Measurements from ENCODE around the gene ZC3HAV1.
A peak's percentile ranks its signal among the peaks of the same experiment; 100 is the strongest.
"Not testable (repeated sequence)": the region's sequence is repeated elsewhere in the genome, so short reads cannot be mapped to it uniquely, and the experiment has no call there.

The ZC3HAV1 gene

DNA sequence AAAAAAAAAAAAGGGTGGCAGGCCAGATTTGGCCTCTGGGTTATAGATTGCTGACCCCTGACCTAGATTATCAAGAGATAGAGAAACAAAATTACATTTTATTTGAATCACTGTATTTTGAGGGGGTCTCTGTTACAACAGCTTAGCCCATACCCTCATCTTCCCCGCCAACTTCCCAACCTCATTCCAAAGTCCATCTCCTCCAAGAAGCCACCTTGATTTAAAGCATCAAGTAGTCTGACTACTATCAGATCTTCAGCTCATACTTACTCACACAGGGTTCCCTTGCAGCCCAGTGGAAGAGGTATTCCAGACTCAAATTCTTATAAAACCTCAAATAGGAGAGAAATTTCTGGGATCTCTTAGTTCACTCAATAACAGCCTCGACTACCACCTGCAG, 20.4 kb downstream of the ZC3HAV1 start:
- no peak overlapping the region for H3K4me3 ChIP-seq
- no peak for DNase-seq (ENCODE audit: low spot score in 2 of 2)
- no peaks in the 10 kb centered on the region for H3K9me3 ChIP-seq
- H3K4me1 ChIP-seq = no peaks in the 10 kb centered on the region
- H3K36me3 ChIP-seq (replicated peaks) = peaks cover 46% of the 10 kb centered on the region
- in situ Hi-C loops (cut with MboI; ENCODE audit: low sequenced_read_pairs) = no loop called here
- no peaks in the 10 kb centered on the region for H3K27me3 ChIP-seq (ENCODE audit: low read depth)

DNA sequence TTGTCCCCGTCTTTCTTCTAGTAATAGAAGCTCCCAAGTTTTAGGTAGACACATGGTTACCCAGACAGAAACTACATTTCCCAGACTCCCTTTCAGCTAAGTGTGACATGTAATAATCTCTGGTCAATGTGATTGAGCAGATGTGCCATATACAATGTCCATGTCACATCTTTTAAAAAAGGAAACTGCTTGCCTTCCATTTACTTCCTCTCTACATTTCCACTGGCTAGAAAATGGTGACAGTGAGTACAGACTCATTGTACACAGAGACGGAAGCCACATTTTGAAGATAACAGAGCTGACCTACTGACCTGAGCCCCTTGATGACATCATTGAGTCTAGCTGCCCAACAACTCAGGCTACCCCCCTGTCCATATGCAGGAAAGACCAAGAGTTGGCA, 21.3 kb downstream of the ZC3HAV1 start:
- in situ Hi-C loops (cut with MboI; ENCODE audit: low sequenced_read_pairs) = no loop called here
- H3K27me3 ChIP-seq (ENCODE audit: low read depth) = no peaks in the 10 kb centered on the region
- no peak overlapping the region for H3K4me3 ChIP-seq
- no peak for DNase-seq (ENCODE audit: low spot score in 2 of 2)
- no peaks in the 10 kb centered on the region for H3K4me1 ChIP-seq
- H3K36me3 ChIP-seq (replicated peaks) = peaks cover 55% of the 10 kb centered on the region
- H3K9me3 ChIP-seq = no peaks in the 10 kb centered on the region

DNA sequence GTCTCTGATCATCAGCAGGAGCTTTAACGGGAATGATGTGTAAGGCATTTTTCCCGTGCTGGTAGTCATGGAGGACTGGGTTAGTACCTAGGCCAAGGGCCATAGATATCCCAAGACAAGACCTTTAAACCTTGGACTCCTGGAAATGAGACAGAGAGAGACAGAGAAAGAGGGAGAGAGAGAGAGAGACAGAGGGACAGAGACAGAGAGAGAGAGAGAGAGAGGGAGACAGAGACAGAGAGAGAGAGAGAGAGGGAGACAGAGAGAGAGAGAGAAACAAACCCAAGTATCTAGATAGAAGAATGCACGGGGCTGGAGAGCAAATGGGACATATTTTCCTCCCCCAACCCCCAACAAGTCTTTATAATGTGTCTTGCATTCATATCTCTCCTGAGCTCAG, 22.3 kb downstream of the ZC3HAV1 start:
- in situ Hi-C loops (cut with MboI; ENCODE audit: low sequenced_read_pairs) = no loop called here
- peaks cover 65% of the 10 kb centered on the region for H3K36me3 ChIP-seq (replicated peaks)
- no peaks in the 10 kb centered on the region for H3K4me1 ChIP-seq
- no peak overlapping the region for H3K4me3 ChIP-seq
- H3K9me3 ChIP-seq = no peaks in the 10 kb centered on the region
- H3K27me3 ChIP-seq (ENCODE audit: low read depth) = no peaks in the 10 kb centered on the region
- no peak for DNase-seq (ENCODE audit: low spot score in 2 of 2)

DNA sequence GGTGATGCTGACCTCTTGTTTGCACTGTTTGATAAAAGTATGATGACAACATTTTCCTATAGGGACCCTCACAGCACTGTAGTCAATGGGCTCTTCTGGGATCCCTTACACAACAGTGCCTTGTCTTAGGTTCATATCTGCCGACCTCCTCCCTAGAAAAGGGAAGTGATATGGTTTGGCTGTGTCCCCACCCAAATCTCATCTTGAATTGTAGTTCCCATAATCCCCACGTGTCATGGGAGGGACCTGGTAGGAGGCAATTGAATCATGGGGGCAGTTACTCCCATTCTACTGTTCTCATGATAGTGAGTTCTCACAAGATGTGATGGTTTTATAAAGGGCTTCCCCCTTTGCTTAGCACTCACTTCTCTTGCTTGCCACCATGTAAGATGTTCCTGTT, 23.1 kb downstream of the ZC3HAV1 start:
- Histone ChIP-seq H3K36me3 (replicated peaks) (peaks cover 73% of the 10 kb centered on the region), H3K4me3 (no peak overlapping the region), H3K27me3 (ENCODE audit: low read depth) (no peaks in the 10 kb centered on the region), H3K4me1 (no peaks in the 10 kb centered on the region), H3K9me3 (no peaks in the 10 kb centered on the region)
- DNase-seq (ENCODE audit: low spot score in 2 of 2) = no peak
- in situ Hi-C loops (cut with MboI; ENCODE audit: low sequenced_read_pairs) = no loop called here

DNA sequence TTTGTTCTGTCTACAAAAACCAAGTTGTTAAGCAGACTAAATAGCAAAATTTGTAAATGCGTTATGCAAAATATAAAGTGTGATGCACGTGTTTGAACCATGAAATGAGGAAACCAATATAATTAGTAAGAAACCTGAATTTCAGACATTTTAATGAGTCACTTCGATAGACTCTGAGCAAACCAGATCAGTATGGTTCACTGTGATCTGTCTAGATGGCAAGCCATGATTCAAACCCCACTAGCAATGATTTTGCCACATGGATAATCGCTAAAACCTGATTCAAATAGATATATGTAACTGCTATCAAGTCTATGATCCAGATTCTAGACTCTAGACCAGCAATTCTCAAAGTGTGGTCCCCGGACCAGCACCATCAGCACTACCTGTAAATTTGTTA, 24.8 kb downstream of the ZC3HAV1 start:
- in situ Hi-C loops (cut with MboI; ENCODE audit: low sequenced_read_pairs) = no loop called here
- peaks cover 84% of the 10 kb centered on the region for H3K36me3 ChIP-seq (replicated peaks)

DNA sequence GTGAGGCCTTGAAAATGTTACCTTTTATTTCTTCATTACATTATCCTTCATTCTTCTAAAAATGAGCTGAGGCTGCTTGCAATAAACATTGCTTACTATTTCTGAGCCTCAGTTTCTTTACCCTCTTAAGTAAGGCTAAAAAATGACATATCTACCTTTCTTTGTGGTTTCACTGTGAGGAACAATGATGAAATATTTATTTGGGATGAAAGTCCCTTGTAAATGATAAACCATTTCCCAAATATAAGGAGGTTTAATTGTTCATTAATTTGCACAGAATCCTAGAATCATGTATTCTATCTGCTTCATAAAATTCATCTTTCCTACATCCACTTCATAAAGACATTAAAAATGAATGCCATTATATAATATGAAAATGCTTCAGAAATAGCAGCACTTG, 27.9 kb downstream of the ZC3HAV1 start:
- Histone ChIP-seq H3K4me1 (no peaks in the 10 kb centered on the region), H3K4me3 (no peak overlapping the region), H3K9me3 (no peaks in the 10 kb centered on the region), H3K36me3 (replicated peaks) (peaks cover 83% of the 10 kb centered on the region), H3K27me3 (ENCODE audit: low read depth) (no peaks in the 10 kb centered on the region)
- in situ Hi-C loops (cut with MboI; ENCODE audit: low sequenced_read_pairs) = no loop called here
- DNase-seq (ENCODE audit: low spot score in 2 of 2) = no peak

More for the DNA sequence above, 24.8 kb downstream of the ZC3HAV1 start:
- Histone ChIP-seq H3K4me1 (no peaks in the 10 kb centered on the region), H3K27me3 (ENCODE audit: low read depth) (no peaks in the 10 kb centered on the region), H3K9me3 (no peaks in the 10 kb centered on the region), H3K4me3 (no peak overlapping the region)
- DNase-seq (ENCODE audit: low spot score in 2 of 2) = no peak

DNA sequence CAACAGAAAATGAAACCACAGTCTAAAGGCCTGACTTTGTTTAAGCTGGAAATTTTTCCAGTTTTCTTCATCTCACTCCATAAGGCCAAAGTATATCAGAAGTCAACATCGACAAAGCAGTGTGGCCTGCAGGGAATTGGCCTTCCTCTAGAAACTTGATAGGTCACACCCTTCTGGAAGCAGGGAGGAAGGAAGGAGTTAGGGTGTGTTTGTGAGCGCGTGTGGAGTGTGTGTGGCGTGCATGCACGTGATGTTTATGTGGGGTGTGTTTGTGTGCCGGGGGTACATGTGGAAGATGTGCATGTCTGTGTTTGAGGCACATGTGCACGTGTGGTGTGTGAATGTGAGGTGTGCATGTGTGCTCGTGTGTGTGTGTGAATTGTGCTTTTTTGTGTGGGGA, 28.6 kb downstream of the ZC3HAV1 start:
- DNase-seq (ENCODE audit: low spot score in 2 of 2) = no peak
- Histone ChIP-seq H3K4me1 (no peaks in the 10 kb centered on the region), H3K4me3 (no peak overlapping the region), H3K27me3 (ENCODE audit: low read depth) (no peaks in the 10 kb centered on the region), H3K9me3 (no peaks in the 10 kb centered on the region), H3K36me3 (replicated peaks) (peaks cover 86% of the 10 kb centered on the region)
- in situ Hi-C loops (cut with MboI; ENCODE audit: low sequenced_read_pairs) = no loop called here

DNA sequence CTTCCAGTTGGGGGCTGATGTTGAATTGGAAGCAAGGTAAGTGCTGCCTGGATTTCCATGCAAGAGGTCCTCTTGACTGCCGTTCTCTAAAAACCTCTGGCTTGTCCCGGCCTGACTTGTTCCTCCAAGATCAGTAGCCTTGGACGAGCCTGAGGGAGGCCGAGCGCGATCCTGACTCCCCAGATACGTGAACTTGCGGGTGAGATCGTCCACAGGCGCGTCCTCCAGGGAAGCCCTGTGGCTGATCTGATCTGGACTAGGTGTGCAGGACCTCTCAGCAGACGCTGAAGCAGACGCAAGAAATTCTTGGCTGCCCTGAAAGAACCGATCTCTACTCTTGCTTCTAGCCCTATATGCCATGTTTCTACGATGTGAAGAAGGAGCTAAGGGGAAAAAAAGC, 29.7 kb downstream of the ZC3HAV1 start:
- H3K9me3 ChIP-seq = no peaks in the 10 kb centered on the region
- H3K27me3 ChIP-seq (ENCODE audit: low read depth) = no peaks in the 10 kb centered on the region
- H3K4me3 ChIP-seq = no peak overlapping the region
- in situ Hi-C loops (cut with MboI; ENCODE audit: low sequenced_read_pairs) = loop anchor here (10.0 kb wide), 1 partner anchor 195 kb away; no protein-coding TSS in a partner anchor
- no peak for DNase-seq (ENCODE audit: low spot score in 2 of 2)
- peaks cover 80% of the 10 kb centered on the region for H3K36me3 ChIP-seq (replicated peaks)
- H3K4me1 ChIP-seq = no peaks in the 10 kb centered on the region

DNA sequence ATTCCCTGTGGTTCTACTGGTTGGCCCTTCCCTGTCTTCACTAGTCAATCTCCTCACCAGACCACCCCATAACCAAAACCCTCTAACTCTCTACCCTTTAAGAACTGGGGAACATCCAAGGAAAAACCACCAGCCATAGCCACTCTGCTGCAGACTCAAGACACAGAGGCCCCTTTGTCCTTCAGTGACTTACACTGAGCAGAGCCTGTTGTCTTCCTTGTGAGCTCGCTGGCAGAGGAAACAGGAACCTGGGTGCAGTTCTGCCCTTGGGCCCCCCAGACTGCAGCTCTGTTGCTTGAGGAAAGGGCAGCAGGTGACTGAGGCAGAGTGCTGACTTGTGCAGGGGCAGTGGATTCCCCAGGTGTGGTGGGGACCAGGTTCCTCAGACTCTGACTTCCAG, 30.6 kb downstream of the ZC3HAV1 start:
- H3K4me3 ChIP-seq = no peak overlapping the region
- peaks cover 78% of the 10 kb centered on the region for H3K36me3 ChIP-seq (replicated peaks)
- no peaks in the 10 kb centered on the region for H3K27me3 ChIP-seq (ENCODE audit: low read depth)
- in situ Hi-C loops (cut with MboI; ENCODE audit: low sequenced_read_pairs) = loop anchor here (10.0 kb wide), 1 partner anchor 194 kb away; no protein-coding TSS in a partner anchor
- H3K9me3 ChIP-seq = no peaks in the 10 kb centered on the region
- H3K4me1 ChIP-seq = no peaks in the 10 kb centered on the region
- DNase-seq (ENCODE audit: low spot score in 2 of 2) = no peak

DNA sequence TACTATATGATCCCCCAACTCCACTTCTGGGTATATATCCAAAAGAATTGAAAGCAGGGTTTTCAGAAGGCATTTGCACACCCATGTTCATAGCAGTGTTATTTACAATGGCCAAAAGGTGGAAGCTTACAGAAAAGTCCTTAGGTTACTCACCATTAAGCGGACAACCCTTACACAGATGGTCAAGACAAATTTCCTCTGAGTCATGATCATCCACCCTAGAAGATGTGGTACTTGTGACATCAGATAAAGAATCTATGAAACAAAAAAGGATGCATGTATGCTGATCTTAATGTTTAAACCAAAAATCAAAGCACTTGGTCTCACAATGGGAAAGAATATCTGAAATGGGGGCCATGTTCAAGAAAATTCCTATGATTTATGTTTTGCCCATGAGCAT, 31.1 kb downstream of the ZC3HAV1 start:
- Histone ChIP-seq H3K4me3 (no peak overlapping the region), H3K27me3 (ENCODE audit: low read depth) (no peaks in the 10 kb centered on the region), H3K4me1 (no peaks in the 10 kb centered on the region), H3K9me3 (no peaks in the 10 kb centered on the region), H3K36me3 (replicated peaks) (peaks cover 78% of the 10 kb centered on the region)
- DNase-seq (ENCODE audit: low spot score in 2 of 2) = no peak
- in situ Hi-C loops (cut with MboI; ENCODE audit: low sequenced_read_pairs) = loop anchor here (10.0 kb wide), 1 partner anchor 194 kb away; no protein-coding TSS in a partner anchor

DNA sequence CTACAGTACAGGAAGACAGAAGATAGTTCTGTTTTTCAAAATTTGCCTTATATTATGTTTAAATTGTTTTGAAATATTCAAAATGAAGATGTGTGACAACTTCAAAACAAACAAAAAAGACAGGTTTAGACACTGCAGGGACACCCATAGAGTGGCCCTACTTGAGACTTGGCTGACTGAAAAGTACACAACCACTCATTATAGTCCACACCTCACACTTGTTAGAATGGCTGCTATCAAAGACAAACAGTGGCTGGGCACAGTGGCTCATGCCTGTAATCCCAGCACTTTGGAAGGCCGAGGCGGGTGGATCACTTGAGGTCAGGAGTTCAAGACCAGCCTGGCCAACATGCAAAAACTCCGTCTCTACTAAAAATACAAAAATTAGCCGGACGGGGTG, 31.8 kb downstream of the ZC3HAV1 start:
- peaks cover 78% of the 10 kb centered on the region for H3K36me3 ChIP-seq (replicated peaks)
- not testable (repeated sequence) for H3K4me3 ChIP-seq; H3K27me3 ChIP-seq (ENCODE audit: low read depth); H3K9me3 ChIP-seq; H3K4me1 ChIP-seq; DNase-seq (ENCODE audit: low spot score in 2 of 2)
- in situ Hi-C loops (cut with MboI; ENCODE audit: low sequenced_read_pairs) = loop anchor here (10.0 kb wide), 1 partner anchor 193 kb away; no protein-coding TSS in a partner anchor

DNA sequence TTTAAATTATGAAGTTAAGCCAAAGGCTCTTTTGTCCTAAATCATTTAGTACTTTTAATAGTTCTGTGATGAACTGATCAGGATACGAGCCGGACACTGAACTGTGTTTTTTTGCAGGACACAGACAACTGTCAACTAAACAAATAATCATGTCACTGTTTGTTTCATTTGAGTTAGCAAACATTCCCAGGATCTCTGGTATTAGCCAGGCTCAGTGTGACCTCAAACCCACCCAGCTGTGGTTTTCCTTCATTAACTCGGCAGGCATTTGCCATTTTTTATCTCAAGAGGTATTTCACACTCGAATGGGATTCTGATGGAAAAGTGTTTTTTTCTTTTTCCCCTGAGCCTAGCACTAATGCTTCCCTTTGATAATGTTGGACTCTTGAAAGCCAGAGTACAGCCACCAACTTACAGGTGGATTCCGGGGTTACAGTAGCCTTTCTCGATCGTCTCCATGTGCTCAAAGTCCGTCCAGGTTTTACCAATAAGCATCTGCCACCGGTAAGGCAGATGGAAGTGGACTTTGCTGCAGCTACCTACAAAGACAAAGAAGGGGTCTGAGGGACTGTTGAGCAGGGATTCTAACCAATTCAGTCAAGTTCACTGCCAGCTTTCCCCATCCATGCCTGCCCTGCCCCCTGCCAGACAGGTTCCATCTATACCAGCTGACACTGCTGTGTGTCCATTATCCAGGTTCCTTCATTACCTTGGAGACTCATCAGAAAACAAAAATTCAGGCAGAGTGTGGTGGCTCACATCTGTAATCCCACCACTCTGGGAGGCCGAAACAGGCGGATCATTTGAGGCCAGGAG, 33.4 kb downstream of the ZC3HAV1 start:
- H3K4me1 ChIP-seq = no peaks in the 10 kb centered on the region
- peaks cover 77% of the 10 kb centered on the region for H3K36me3 ChIP-seq (replicated peaks)
- no peak for DNase-seq (ENCODE audit: low spot score in 2 of 2)
- no peaks in the 10 kb centered on the region for H3K27me3 ChIP-seq (ENCODE audit: low read depth)
- in situ Hi-C loops (cut with MboI; ENCODE audit: low sequenced_read_pairs) = loop anchor here (10.0 kb wide), 1 partner anchor 191 kb away; no protein-coding TSS in a partner anchor
- no peak overlapping the region for H3K4me3 ChIP-seq
- no peaks in the 10 kb centered on the region for H3K9me3 ChIP-seq

DNA sequence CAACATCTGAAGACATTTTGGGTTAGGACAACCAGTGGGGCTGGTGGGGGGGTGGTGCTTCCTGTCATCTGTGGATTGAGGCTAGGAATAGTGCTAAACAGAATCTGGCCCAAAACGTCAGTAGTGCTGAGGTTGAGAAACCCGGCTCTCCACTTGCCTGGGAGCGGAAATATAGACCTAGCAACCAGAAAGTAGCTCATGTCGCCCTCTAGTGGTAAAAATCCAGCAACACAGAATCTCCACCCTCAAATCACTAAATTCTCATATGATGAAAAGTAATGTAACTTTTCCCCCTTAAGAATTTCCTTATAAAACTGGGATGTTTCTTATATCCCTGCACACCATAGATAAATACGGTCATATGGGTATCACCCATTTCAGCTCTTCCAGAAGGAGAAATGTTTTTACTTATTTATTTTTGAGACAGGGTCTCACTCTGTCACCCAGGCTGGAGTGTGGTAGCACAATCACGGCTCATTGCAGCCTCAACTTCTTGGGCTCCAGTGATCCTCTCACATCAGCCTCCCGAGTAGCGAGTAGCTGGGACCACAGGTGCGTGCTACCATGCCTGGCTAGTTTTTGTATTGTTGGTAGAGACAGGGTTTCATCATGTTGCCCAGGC, 34.4 kb downstream of the ZC3HAV1 start:
- no peaks in the 10 kb centered on the region for H3K9me3 ChIP-seq
- in situ Hi-C loops (cut with MboI; ENCODE audit: low sequenced_read_pairs) = loop anchor here (10.0 kb wide), 1 partner anchor 190 kb away; no protein-coding TSS in a partner anchor
- no peaks in the 10 kb centered on the region for H3K4me1 ChIP-seq
- H3K36me3 ChIP-seq (replicated peaks) = peaks cover 68% of the 10 kb centered on the region
- H3K27me3 ChIP-seq (ENCODE audit: low read depth) = no peaks in the 10 kb centered on the region
- DNase-seq (ENCODE audit: low spot score in 2 of 2) = peak; percentile 63 to 74
- no peak overlapping the region for H3K4me3 ChIP-seq

DNA sequence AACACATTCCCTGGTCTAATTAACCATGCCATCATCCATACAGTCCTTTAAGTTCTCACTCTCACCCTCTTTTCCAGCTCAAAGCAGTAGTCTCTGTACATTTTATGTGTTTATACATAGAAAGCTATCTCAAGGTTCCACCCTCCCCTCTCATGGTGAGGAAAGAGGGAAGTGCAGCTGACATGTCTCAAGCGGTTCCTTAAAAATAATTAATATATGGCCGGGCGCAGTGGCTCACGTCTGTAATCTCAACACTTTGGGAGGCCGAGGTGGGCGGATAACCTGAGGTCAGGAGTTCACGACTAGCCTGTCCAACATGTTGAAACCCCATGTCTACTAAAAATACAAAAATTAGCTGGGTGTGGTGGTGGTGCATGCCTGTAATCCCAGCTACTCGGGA, 36.7 kb downstream of the ZC3HAV1 start:
- no peak overlapping the region for H3K4me3 ChIP-seq
- no peak for DNase-seq (ENCODE audit: low spot score in 2 of 2)
- in situ Hi-C loops (cut with MboI; ENCODE audit: low sequenced_read_pairs) = loop anchor here (10.0 kb wide), 1 partner anchor 188 kb away; no protein-coding TSS in a partner anchor
- H3K36me3 ChIP-seq (replicated peaks) = peaks cover 63% of the 10 kb centered on the region
- no peaks in the 10 kb centered on the region for H3K27me3 ChIP-seq (ENCODE audit: low read depth)
- H3K9me3 ChIP-seq = no peaks in the 10 kb centered on the region
- H3K4me1 ChIP-seq = no peaks in the 10 kb centered on the region
